ENCODE results near the gene FAM162A.

Gene FAM162A

DNA sequence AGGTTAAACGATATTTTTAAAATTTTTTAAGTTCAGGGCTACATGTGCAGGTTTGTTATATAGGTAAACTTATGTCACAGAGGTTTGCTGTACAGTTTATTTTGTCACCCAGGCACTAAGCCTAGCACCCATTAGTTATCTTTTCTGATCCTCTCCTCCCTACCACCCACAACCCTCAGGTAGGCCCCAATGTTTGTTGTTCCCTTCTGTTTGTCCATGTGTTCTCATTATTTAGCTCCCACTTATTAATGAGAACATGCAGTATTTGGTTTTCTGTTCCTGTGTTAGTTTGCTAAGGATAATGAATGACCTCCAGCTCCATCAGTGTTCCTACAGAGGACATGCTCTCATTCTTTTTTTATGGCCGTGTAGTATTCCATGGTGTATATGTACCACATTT, 14.9 kb downstream of the FAM162A start:
- WGBS (ENCODE audit: insufficient coverage, insufficient read length): 100% methylated on average over 1 of the region's 2 CpGs
- no peak overlapping the region for H3K27ac ChIP-seq (ENCODE audit: low read length)

DNA sequence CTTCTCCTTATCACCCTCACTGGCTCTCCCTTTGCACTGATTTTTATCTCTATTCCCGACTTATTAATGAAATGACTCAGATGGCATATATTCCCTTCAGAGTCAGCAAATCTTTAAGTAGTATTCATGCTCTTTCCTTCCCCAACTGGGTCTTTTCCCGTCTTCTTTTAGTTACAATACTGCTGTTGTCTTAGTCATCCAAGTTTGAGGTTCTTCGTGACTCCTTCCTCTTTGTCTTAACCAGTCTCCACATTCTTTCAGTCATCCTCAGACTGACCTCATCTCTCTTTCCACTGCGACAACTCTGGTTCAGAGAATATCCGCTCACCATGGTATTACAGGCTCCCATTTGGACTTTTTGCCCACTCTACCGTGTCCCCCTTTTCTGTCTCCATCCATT, 19.5 kb downstream of the FAM162A start:
- Histone ChIP-seq H3K36me3 (ENCODE audit: control insufficient read depth, insufficient read depth, low read length) (peaks cover 7% of the 10 kb centered on the region; the same call in 1 of the 2 replicates), H3K9me3 (ENCODE audit: control insufficient read depth, insufficient read depth, low read length) (no peaks in the 10 kb centered on the region), H3K27me3 (ENCODE audit: control insufficient read depth, insufficient read depth, low read length) (no peaks in the 10 kb centered on the region), H3K4me3 (ENCODE audit: low read length) (no peak overlapping the region), H3K4me1 (ENCODE audit: control insufficient read depth, insufficient read depth, low read length) (no peaks in the 10 kb centered on the region), H3K27ac (ENCODE audit: low read length) (no peak overlapping the region)
- DNase-seq (ENCODE audit: low read depth, low spot score): no peak
- no CpG with 5 or more reads among the region's 6 CpGs for WGBS (ENCODE audit: insufficient coverage, insufficient read length)

More for the DNA sequence above, 14.9 kb downstream of the FAM162A start:
- Histone ChIP-seq H3K4me1 (ENCODE audit: control insufficient read depth, insufficient read depth, low read length) (no peaks in the 10 kb centered on the region), H3K36me3 (ENCODE audit: control insufficient read depth, insufficient read depth, low read length) (peaks cover 2% of the 10 kb centered on the region; the same call in 1 of the 2 replicates), H3K27me3 (ENCODE audit: control insufficient read depth, insufficient read depth, low read length) (no peaks in the 10 kb centered on the region), H3K4me3 (ENCODE audit: low read length) (no peak overlapping the region), H3K9me3 (ENCODE audit: control insufficient read depth, insufficient read depth, low read length) (no peaks in the 10 kb centered on the region)
- no peak for DNase-seq (ENCODE audit: low read depth, low spot score)

- H3K4me3 ChIP-seq (ENCODE audit: low read length): no peak overlapping the region
- H3K36me3 ChIP-seq (ENCODE audit: control insufficient read depth, insufficient read depth, low read length): peaks cover 7% of the 10 kb centered on the region; the same call in 1 of the 2 replicates
- no peak for DNase-seq (ENCODE audit: low read depth, low spot score)
- no CpG with 5 or more reads among the region's 3 CpGs for WGBS (ENCODE audit: insufficient coverage, insufficient read length)
- H3K9me3 ChIP-seq (ENCODE audit: control insufficient read depth, insufficient read depth, low read length): no peaks in the 10 kb centered on the region
- H3K27ac ChIP-seq (ENCODE audit: low read length): no peak overlapping the region
- H3K4me1 ChIP-seq (ENCODE audit: control insufficient read depth, insufficient read depth, low read length): no peaks in the 10 kb centered on the region
- no peaks in the 10 kb centered on the region for H3K27me3 ChIP-seq (ENCODE audit: control insufficient read depth, insufficient read depth, low read length)
These were observed 21.0 kb downstream of the FAM162A start for GRCh38 chr3:122405015-122405414.

DNA sequence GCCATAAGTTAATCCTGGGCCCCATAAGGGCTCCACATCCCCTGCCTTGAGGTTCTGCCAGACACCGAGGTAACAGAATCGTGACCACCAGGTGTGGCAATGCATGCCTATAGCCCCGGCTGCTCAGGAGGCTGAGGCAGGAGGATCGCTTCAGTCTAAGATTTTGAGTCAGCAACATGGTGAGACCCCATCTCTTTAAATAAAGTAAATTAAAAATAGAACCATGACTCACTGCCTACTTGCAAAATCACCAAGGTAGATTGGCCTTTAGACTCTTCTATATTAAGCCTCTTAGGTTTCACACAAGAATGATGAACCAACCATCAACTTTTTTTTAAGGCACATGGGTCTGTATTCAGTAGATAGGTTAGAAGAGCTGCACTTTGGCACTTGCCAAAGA, 22.2 kb downstream of the FAM162A start:
- peaks cover 7% of the 10 kb centered on the region; the same call in 1 of the 2 replicates for H3K36me3 ChIP-seq (ENCODE audit: control insufficient read depth, insufficient read depth, low read length)

DNA sequence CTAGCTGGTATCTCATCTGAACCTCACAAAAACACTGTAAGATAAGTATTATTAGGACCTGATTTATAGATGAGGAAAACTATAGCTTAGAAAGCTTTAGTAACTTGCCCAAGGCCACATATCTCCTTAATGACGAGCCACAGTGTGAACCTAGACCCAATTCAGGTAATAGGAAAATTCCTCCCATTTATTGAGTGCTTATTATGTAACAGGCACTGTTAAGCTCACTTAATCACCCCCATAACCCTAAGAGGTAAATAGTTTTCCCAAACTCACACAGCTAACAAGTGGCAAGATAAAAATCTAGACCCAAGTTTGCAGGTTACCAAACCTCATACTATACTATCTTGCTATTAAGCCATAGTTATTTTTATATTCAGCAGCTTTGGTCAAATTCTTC, 24.0 kb downstream of the FAM162A start:
- no peak overlapping the region for H3K4me3 ChIP-seq (ENCODE audit: low read length)
- H3K4me1 ChIP-seq (ENCODE audit: control insufficient read depth, insufficient read depth, low read length): no peaks in the 10 kb centered on the region
- no peak for DNase-seq (ENCODE audit: low read depth, low spot score)
- H3K27ac ChIP-seq (ENCODE audit: low read length): no peak overlapping the region
- no peaks in the 10 kb centered on the region for H3K27me3 ChIP-seq (ENCODE audit: control insufficient read depth, insufficient read depth, low read length)
- WGBS (ENCODE audit: insufficient coverage, insufficient read length): no CpG with 5 or more reads among the region's 1 CpG
- no peaks in the 10 kb centered on the region for H3K9me3 ChIP-seq (ENCODE audit: control insufficient read depth, insufficient read depth, low read length)
- peaks cover 7% of the 10 kb centered on the region; the same call in 1 of the 2 replicates for H3K36me3 ChIP-seq (ENCODE audit: control insufficient read depth, insufficient read depth, low read length)

More for the DNA sequence above, 22.2 kb downstream of the FAM162A start:
- DNase-seq (ENCODE audit: low read depth, low spot score): no peak
- Histone ChIP-seq H3K4me1 (ENCODE audit: control insufficient read depth, insufficient read depth, low read length) (no peaks in the 10 kb centered on the region), H3K9me3 (ENCODE audit: control insufficient read depth, insufficient read depth, low read length) (no peaks in the 10 kb centered on the region), H3K27ac (ENCODE audit: low read length) (no peak overlapping the region), H3K27me3 (ENCODE audit: control insufficient read depth, insufficient read depth, low read length) (no peaks in the 10 kb centered on the region), H3K4me3 (ENCODE audit: low read length) (no peak overlapping the region)
- no CpG with 5 or more reads among the region's 4 CpGs for WGBS (ENCODE audit: insufficient coverage, insufficient read length)

GRCh38 chr3:122409446-122409845, 25.5 kb downstream of the FAM162A start:
- Histone ChIP-seq H3K27ac (ENCODE audit: low read length) (no peak overlapping the region), H3K36me3 (ENCODE audit: control insufficient read depth, insufficient read depth, low read length) (peaks cover 5% of the 10 kb centered on the region; the same call in 1 of the 2 replicates), H3K4me1 (ENCODE audit: control insufficient read depth, insufficient read depth, low read length) (no peaks in the 10 kb centered on the region), H3K27me3 (ENCODE audit: control insufficient read depth, insufficient read depth, low read length) (no peaks in the 10 kb centered on the region), H3K9me3 (ENCODE audit: control insufficient read depth, insufficient read depth, low read length) (no peaks in the 10 kb centered on the region), H3K4me3 (ENCODE audit: low read length) (no peak overlapping the region)
- DNase-seq (ENCODE audit: low read depth, low spot score): no peak
- no CpG with 5 or more reads among the region's 6 CpGs for WGBS (ENCODE audit: insufficient coverage, insufficient read length)

DNA sequence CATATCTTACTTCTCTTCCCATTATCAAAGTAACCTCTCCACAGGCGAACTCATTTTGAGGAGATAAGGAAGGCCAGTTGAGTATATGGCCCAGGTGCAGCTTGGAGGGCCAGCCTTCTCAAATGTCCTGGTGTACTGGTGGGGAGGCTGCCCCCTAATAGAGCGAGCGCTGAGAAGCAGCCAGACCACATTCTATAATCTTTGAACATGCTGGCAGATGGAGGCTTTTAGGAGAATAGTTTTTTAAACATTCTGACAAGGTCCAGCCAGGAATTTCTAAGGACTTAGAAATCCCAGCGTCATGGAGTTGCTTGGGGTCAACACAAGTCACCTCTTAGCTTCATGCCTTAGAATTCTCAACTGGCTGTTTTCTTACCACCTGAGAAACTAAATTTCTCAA, 26.1 kb downstream of the FAM162A start:
- no peak overlapping the region for H3K4me3 ChIP-seq (ENCODE audit: low read length)
- H3K36me3 ChIP-seq (ENCODE audit: control insufficient read depth, insufficient read depth, low read length): peaks cover 5% of the 10 kb centered on the region; the same call in 1 of the 2 replicates
- no peaks in the 10 kb centered on the region for H3K9me3 ChIP-seq (ENCODE audit: control insufficient read depth, insufficient read depth, low read length)
- DNase-seq (ENCODE audit: low read depth, low spot score): no peak
- H3K4me1 ChIP-seq (ENCODE audit: control insufficient read depth, insufficient read depth, low read length): no peaks in the 10 kb centered on the region
- H3K27ac ChIP-seq (ENCODE audit: low read length): no peak overlapping the region
- WGBS (ENCODE audit: insufficient coverage, insufficient read length): no CpG with 5 or more reads among the region's 4 CpGs
- H3K27me3 ChIP-seq (ENCODE audit: control insufficient read depth, insufficient read depth, low read length): no peaks in the 10 kb centered on the region

DNA sequence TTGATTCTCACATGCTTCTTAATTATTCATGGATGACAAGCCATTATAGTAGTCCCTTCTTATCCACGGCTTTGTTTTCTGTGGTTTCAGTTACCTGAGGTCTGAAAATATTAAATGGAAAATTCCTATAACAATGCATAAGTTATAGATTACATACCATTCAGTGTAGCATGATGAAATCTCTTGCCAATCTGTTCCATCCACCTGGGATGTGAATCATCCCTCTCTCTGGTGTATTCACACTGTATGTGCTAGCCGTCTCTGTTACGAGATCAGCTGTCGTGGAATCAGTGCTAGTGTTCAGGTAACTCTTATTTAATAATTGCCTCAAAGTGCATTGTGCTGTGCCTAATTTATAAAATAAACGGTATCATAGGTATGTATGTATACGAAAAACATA, 26.7 kb downstream of the FAM162A start:
- Histone ChIP-seq H3K4me1 (ENCODE audit: control insufficient read depth, insufficient read depth, low read length) (no peaks in the 10 kb centered on the region), H3K27me3 (ENCODE audit: control insufficient read depth, insufficient read depth, low read length) (no peaks in the 10 kb centered on the region), H3K27ac (ENCODE audit: low read length) (no peak overlapping the region), H3K4me3 (ENCODE audit: low read length) (no peak overlapping the region), H3K36me3 (ENCODE audit: control insufficient read depth, insufficient read depth, low read length) (peaks cover 4% of the 10 kb centered on the region; the same call in 1 of the 2 replicates), H3K9me3 (ENCODE audit: control insufficient read depth, insufficient read depth, low read length) (no peaks in the 10 kb centered on the region)
- DNase-seq (ENCODE audit: low read depth, low spot score): no peak
- no CpG with 5 or more reads among the region's 6 CpGs for WGBS (ENCODE audit: insufficient coverage, insufficient read length)

- no peaks in the 10 kb centered on the region for H3K4me1 ChIP-seq (ENCODE audit: control insufficient read depth, insufficient read depth, low read length)
- no CpG with 5 or more reads among the region's 3 CpGs for whole genome bisulfite sequencing (ENCODE audit: insufficient coverage, insufficient read length)
- no peaks in the 10 kb centered on the region for H3K36me3 ChIP-seq (ENCODE audit: control insufficient read depth, insufficient read depth, low read length)
- H3K4me3 ChIP-seq (ENCODE audit: low read length): no peak overlapping the region
- no peaks in the 10 kb centered on the region for H3K27me3 ChIP-seq (ENCODE audit: control insufficient read depth, insufficient read depth, low read length)
- H3K9me3 ChIP-seq (ENCODE audit: control insufficient read depth, insufficient read depth, low read length): no peaks in the 10 kb centered on the region
- no peak overlapping the region for H3K27ac ChIP-seq (ENCODE audit: low read length)
- no peak for DNase-seq (ENCODE audit: low read depth, low spot score)
These were observed 30.4 kb downstream of the FAM162A start for GRCh38 chr3:122414391-122414790.

- Histone ChIP-seq H3K27me3 (ENCODE audit: control insufficient read depth, insufficient read depth, low read length) (no peaks in the 10 kb centered on the region), H3K36me3 (ENCODE audit: control insufficient read depth, insufficient read depth, low read length) (no peaks in the 10 kb centered on the region), H3K9me3 (ENCODE audit: control insufficient read depth, insufficient read depth, low read length) (no peaks in the 10 kb centered on the region), H3K4me3 (ENCODE audit: low read length) (peak overlapping the region; percentile 91; the same call in 1 of the 2 replicates), H3K4me1 (ENCODE audit: control insufficient read depth, insufficient read depth, low read length) (no peaks in the 10 kb centered on the region), H3K27ac (ENCODE audit: low read length) (no peak overlapping the region)
- no peak for DNase-seq (ENCODE audit: low read depth, low spot score)
- no CpG with 5 or more reads among the region's 10 CpGs for WGBS (ENCODE audit: insufficient coverage, insufficient read length)
These were observed 31.2 kb downstream of the FAM162A start for GRCh38 chr3:122415104-122415744.
